Cardiac muscle cell (in vitro differentiated cells and primary cell): Measurements from ENCODE around the gene CNOT4. TPM values are rescaled to one million over a fixed set of nuclear protein-coding genes. Genes with fewer than 3 reads are reported as not detected.

Experiments
- DNase-seq, 2 donors: peaks; one replicate each; pipeline versions ENCODE4 v3.0.0 to v3.0.0-alpha.2; 2010 to 2017; ENCODE audit warnings: low read depth in 1 of 2, low spot score in 1 of 2
- H3K27ac ChIP-seq: fragments of 200-600 bp; sonication (generic); 2 replicates; pipeline ENCODE4 v1.5.1; 2016
- H3K27me3 ChIP-seq: fragments of 200-600 bp; sonication (generic); 2 replicates; pipeline ENCODE4 v1.6.0; 2016; ENCODE audit warnings: control low read depth
- H3K36me3 ChIP-seq: fragments of 200-600 bp; sonication (generic); 2 replicates; pipeline ENCODE4 v1.5.1; 2016; ENCODE audit warnings: control low read depth
- H3K4me1 ChIP-seq: fragments of 200-600 bp; sonication (generic); 2 replicates; pipeline ENCODE4 v1.8.1; 2017; ENCODE audit warnings: low read depth, mild to moderate bottlenecking, mixed run types
- H3K4me3 ChIP-seq: fragments of 200-600 bp; sonication (generic); 2 replicates; pipeline ENCODE4 v1.5.1; 2016; ENCODE audit warnings: mild to moderate bottlenecking
- H3K9me3 ChIP-seq: fragments of 200-600 bp; sonication (generic); 2 replicates; pipeline ENCODE4 v1.5.1; 2017; ENCODE audit warnings: low read depth, mild to moderate bottlenecking, control low read depth
- polyA plus RNA-seq: library from polyadenylated mRNA; unstranded; fragments of >200 nt; fragmentation: Nextera tagmentation; extraction: Ambion mirVana; gene quantifications from 2 replicates; pipeline ENCODE4 v1.2.1, GENCODE V29; 2016
- total RNA-seq: library from RNA; depleted of rRNA; stranded (reverse); fragments of >200 nt; gene quantifications from 2 replicates; pipeline ENCODE4 v1.2.3, GENCODE V29; 2016
- TF ChIP-seq, protein P1 (sequence below): IDR thresholded peaks from 2 replicates; pipeline ENCODE4 v1.5.1; 2012; ENCODE audit warnings: low read depth, mild to moderate bottlenecking, low read length

CNOT4 gene
- total and polyA plus RNA-seq, 2 experiments from 2014 or later: 14.5 to 23.6 TPM

DNA sequence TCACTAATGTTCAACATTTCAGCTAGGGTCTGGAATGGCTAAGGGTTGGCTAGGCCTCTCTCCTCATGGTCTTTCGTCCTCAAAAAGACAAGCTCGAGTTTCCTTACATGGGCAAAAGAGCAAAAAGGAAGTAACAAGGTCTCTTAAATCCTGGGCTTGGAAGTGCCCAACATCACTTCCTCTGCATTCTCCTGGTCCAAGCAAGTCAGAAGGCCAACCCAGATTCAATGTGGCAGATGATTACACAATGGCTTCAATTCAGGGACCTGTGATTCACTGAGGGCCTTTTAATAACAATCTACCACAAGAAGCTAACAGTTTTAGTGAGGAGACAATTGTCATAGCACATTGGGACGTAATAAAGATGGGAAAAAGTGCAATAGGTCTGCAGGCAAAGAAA, 43.4 kb upstream of the CNOT4 start:
- no peak overlapping the region for H3K4me3 ChIP-seq
- no peaks in the 10 kb centered on the region for H3K4me1 ChIP-seq
- H3K36me3 ChIP-seq: no peaks in the 10 kb centered on the region
- H3K27me3 ChIP-seq: no peaks in the 10 kb centered on the region
- TF ChIP-seq, protein P1, sequence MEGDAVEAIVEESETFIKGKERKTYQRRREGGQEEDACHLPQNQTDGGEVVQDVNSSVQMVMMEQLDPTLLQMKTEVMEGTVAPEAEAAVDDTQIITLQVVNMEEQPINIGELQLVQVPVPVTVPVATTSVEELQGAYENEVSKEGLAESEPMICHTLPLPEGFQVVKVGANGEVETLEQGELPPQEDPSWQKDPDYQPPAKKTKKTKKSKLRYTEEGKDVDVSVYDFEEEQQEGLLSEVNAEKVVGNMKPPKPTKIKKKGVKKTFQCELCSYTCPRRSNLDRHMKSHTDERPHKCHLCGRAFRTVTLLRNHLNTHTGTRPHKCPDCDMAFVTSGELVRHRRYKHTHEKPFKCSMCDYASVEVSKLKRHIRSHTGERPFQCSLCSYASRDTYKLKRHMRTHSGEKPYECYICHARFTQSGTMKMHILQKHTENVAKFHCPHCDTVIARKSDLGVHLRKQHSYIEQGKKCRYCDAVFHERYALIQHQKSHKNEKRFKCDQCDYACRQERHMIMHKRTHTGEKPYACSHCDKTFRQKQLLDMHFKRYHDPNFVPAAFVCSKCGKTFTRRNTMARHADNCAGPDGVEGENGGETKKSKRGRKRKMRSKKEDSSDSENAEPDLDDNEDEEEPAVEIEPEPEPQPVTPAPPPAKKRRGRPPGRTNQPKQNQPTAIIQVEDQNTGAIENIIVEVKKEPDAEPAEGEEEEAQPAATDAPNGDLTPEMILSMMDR: no peak
- DNase-seq: no peak
- H3K27ac ChIP-seq: no peak overlapping the region
- H3K9me3 ChIP-seq: no peaks in the 10 kb centered on the region

DNA sequence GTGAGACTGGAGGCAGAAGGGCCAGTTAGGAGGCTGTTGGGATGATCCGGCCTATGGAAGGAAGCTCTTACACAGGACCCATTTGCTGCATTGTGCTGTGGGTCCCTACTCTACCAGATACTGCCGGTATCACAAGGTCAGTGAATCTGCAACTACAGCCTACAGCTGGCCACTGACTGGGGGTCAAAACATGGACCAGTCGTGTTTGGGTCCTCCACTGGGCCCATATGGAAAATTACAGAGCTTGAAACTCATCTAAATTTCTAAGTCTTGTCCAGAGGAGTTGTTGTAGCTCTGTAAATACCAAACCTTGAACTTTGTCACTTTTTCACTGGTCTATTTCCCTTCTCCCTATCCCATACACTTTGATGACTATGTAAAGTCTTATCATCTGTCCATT, 42.2 kb upstream of the CNOT4 start:
- H3K4me1 ChIP-seq: no peaks in the 10 kb centered on the region
- DNase-seq: no peak
- no peaks in the 10 kb centered on the region for H3K36me3 ChIP-seq
- TF ChIP-seq, protein P1: no peak
- H3K4me3 ChIP-seq: no peak overlapping the region
- H3K9me3 ChIP-seq: no peaks in the 10 kb centered on the region
- H3K27me3 ChIP-seq: no peaks in the 10 kb centered on the region
- no peak overlapping the region for H3K27ac ChIP-seq

DNA sequence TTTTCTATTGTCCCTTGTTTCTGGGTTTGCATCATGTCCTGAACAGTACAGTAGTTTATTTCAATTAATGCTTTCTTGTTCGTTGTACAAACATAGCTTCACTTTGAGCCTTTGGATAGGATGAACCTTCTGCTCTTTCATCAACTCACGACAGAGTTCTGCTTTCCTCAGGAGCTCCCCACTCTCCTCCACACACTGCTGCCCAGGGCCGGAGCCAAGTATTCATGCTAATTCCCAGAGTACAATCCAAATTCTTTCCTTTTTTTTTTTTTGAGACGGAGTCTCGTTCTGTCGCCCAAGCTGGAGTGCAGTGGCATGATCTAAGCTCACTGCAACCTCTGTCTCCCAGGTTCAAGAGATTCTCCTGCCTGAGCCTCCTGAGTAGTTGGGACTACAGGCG, 40.3 kb upstream of the CNOT4 start:
- no peak overlapping the region for H3K4me3 ChIP-seq
- H3K27ac ChIP-seq: no peak overlapping the region
- no peaks in the 10 kb centered on the region for H3K36me3 ChIP-seq
- H3K4me1 ChIP-seq: no peaks in the 10 kb centered on the region
- TF ChIP-seq, protein P1: no peak
- no peaks in the 10 kb centered on the region for H3K9me3 ChIP-seq
- H3K27me3 ChIP-seq: no peaks in the 10 kb centered on the region
- DNase-seq: no peak

DNA sequence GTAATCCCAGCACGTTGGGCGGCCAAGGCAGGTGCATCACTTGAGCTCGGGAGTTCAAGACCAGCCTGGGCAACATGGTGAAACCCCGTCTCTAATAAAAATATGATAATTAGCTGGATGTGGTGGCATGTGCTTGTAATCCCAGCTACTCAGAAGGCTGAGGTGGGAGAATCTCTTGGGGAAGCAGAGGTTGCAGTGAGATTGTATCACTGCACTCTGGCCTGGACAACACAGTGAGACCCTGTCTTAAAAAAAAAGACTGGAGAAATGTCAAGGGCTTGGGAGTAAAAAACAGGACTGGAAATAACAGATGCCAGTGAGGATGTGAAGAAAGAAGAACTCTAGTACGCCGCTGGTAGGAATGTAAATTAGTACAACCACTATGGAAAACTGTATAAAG, 31.1 kb upstream of the CNOT4 start:
- Histone ChIP-seq H3K27ac (no peak overlapping the region), H3K9me3 (no peaks in the 10 kb centered on the region), H3K36me3 (no peaks in the 10 kb centered on the region), H3K27me3 (no peaks in the 10 kb centered on the region), H3K4me3 (no peak overlapping the region), H3K4me1 (no peaks in the 10 kb centered on the region)
- TF ChIP-seq, protein P1: no peak
- no peak for DNase-seq

DNA sequence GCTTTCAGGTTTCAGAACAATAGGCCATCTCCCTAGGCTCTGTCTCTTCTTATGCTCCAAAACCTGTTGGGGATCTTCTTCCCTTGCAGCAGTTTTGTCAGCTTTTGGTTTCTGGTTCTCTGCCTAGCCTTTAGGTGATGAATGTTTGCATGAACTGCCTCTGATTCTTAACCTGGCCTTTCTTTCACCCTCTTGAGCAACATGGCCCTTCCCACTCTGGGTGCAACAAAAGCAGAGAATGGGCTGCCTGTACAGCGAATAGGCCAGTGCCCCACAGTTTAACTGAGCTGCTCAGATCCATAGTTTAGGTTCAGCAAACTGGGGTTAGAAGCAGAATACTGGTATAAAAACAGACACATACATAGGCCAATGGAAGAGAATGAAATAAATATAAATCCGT, 29.7 kb upstream of the CNOT4 start:
- TF ChIP-seq, protein P1: no peak
- no peaks in the 10 kb centered on the region for H3K4me1 ChIP-seq

DNA sequence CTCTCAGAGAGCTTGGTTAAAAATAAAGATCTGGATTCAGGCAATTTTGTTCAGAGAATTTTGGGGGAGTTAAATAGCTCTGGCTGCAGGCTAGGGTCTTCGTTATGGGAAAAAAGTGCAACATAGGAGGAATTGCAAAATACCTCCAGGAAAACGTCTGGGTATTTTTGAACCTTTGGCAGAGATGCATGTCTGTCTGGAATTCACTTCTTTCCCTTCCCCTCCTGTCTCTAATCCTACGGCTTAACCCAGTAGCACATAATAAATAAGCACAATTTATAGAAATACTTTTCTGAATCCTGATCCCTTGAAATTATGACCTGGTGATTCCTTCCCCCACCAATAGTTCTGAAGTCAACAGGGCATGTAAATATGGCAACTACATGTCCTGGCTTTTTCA, 28.5 kb upstream of the CNOT4 start:
- Histone ChIP-seq H3K4me3 (no peak overlapping the region), H3K36me3 (no peaks in the 10 kb centered on the region), H3K27ac (no peak overlapping the region), H3K27me3 (no peaks in the 10 kb centered on the region), H3K9me3 (no peaks in the 10 kb centered on the region), H3K4me1 (no peaks in the 10 kb centered on the region)
- DNase-seq: peak in 1 of 2 donors; percentile 32
- TF ChIP-seq, protein P1: no peak

More for the DNA sequence above, 29.7 kb upstream of the CNOT4 start:
- H3K9me3 ChIP-seq: no peaks in the 10 kb centered on the region
- no peaks in the 10 kb centered on the region for H3K27me3 ChIP-seq
- no peaks in the 10 kb centered on the region for H3K36me3 ChIP-seq
- DNase-seq: no peak
- H3K4me3 ChIP-seq: no peak overlapping the region
- no peak overlapping the region for H3K27ac ChIP-seq
